Adrenal gland (tissue), 12 donors: ENCODE data around the gene LHPP. TPM values are rescaled to one million over a fixed set of nuclear protein-coding genes. Genes with fewer than 3 reads are reported as not detected.

Source experiments
- DNase-seq, 7 donors: peaks; one replicate each; pipeline ENCODE4 v3.0.0-alpha.2; 2019 to 2020
- H3K27ac ChIP-seq, 5 donors: fragments of 200-600 bp; sonication (generic) in 4 of 5; 1 replicate in 3 of 5; 2 replicates in 2 of 5; pipeline versions ENCODE4 v1.5.1 to v1.8.0; 2016 to 2020; ENCODE audit warnings: mild to moderate bottlenecking in 1 of 5
- H3K27me3 ChIP-seq: fragments of 200-600 bp; 2 replicates; pipeline ENCODE4 v1.8.0; 2021
- H3K36me3 ChIP-seq, 2 donors: fragments of 200-600 bp; replicated peaks in 1 of 2; 1 replicate in 1 of 2; 2 replicates in 1 of 2; pipeline versions ENCODE4 v1.5.1 to v1.8.0; 2018 to 2022
- H3K4me1 ChIP-seq, 2 donors: fragments of 200-600 bp; replicated peaks in 1 of 2; 1 replicate in 1 of 2; 2 replicates in 1 of 2; pipeline versions ENCODE4 v1.5.1 to v1.8.0; 2018 to 2021
- H3K4me3 ChIP-seq, 4 donors: fragments of 200-600 bp; sonication (generic) in 3 of 4; one replicate each; pipeline ENCODE4 v1.5.1; 2016 to 2018
- H3K9me3 ChIP-seq, 3 donors: fragments of 200-600 bp; sonication (generic) in 1 of 3; replicated peaks in 1 of 3; 1 replicate in 2 of 3; 2 replicates in 1 of 3; pipeline versions ENCODE4 v1.5.1 to v1.8.0; 2016 to 2021
- CTCF ChIP-seq, 6 experiments: fragments of 450-650 bp in 4 of 6; fragments of 200-600 bp in 2 of 6; sonication (generic) in 1 of 6; IDR thresholded peaks; 1 replicate in 5 of 6; 2 replicates in 1 of 6; pipeline versions ENCODE4 v1.5.1 to v1.8.0; 2016 to 2021; ENCODE audit warnings: antibody characterized with exemption in 6 of 6, mild to moderate bottlenecking in 2 of 6, moderate library complexity in 1 of 6
- POLR2A ChIP-seq, 2 donors: fragments of 450-650 bp; IDR thresholded peaks; one replicate each; pipeline ENCODE4 v1.6.1; 2017; ENCODE audit warnings: antibody characterized with exemption in 2 of 2, mild to moderate bottlenecking in 2 of 2, moderate library complexity in 1 of 2
- WGBS, 4 donors: extraction: QIAGEN DNeasy Blood & Tissue Kit in 2 of 4; methylation state at CpG; one replicate each; pipeline versions ENCODE4 v1.1.5 to v1.1.7; 2013 to 2017; 5-methylcytosine and 5-hydroxymethylcytosine counted together
- intact Hi-C, 2 donors: fragments of 100-400 bp; cut with DNase I; formaldehyde crosslinking; loops; one replicate each; pipeline versions ENCODE4 v1.14.1 to v1.15.0; 2022 to 2023
- polyA plus RNA-seq, 3 donors: library from polyadenylated mRNA; stranded (reverse); fragments of 200-250 nt in 2 of 3; fragments of 350-450 nt in 1 of 3; fragmentation: Illumina TruSeq in 1 of 3; extraction: RNeasy Lipid Tissue Mini Kit (QIAGEN cat#74804) in 1 of 3; gene quantifications; one replicate each; pipeline ENCODE4 v1.2.3, GENCODE V29; 2013 to 2014
- total RNA-seq, 9 donors: library from RNA; depleted of rRNA in 4 of 9; stranded (reverse); fragments of >200 nt in 4 of 9; fragments of 120-200 nt in 1 of 9; fragmentation: NEBNext Ultra II Directional in 1 of 9; extraction: Animal tissue kit (Norgen Biotek cat#: 25700) in 1 of 9; gene quantifications; one replicate each; pipeline versions ENCODE4 v1.1.0 to v1.2.4, GENCODE V29; 2013 to 2023
- donor health status: healthy with polysubstance abuse.
- donor health status: Bipolar disorder and iron deficiency.
- donor health status: DM: yes; HTN: yes; CAD: no.
- donor health status: DM: no; HTN: no; CAD: no.
- donor health status: DM: no; HTN: no; CAD: no.
- donor health status: DM: yes; HTN: yes; CAD: no.

Gene LHPP
- total and polyA plus RNA-seq, 12 donors, result 10.5 to 70.1 (median 43.4) TPM

DNA sequence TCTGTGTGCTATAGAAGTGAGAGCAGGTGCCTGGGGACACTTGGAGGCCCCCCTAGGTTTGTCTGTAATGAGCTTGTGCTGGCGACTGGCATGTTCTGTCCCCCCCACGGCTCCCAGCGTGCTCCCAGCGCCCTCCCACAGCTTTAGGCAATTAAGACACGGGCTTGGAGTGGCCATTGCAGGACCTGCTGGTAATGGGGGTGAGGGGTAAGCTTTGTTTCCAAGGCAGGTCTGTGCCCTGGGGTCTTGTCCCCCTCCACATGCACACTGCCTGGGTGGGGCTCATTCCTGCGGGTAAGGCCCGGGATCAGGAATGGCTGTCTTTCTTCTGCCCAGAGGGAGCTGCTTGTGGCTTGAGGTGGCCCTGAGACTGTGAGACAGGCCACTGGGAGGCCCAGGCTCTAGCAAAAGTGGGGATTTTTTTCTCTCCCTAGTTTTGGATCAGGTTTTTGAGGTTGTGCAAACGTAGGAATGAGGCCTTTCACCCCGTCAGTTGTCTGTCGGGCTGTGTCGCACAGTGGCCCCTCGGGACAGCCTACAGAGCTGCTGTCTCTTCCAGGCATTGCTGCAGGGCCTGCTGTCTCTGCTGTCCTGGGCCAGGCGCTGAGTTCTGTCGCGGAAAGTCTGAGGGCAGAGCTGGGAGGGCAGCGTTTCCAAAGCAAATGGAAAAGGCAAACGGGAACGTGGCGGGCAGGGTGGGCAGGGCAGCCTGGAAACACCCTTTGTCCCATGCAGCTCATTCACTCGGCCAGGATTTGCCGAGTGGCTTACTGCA is 107.4 kb downstream of the LHPP start:
- 72 to 83% (median 75%) methylated on average over 19 to 21 of the region's 21 CpGs for WGBS, 4 donors
- TF ChIP-seq CTCF (IDR thresholded peaks at IDR 0.05) (no peak), POLR2A (IDR thresholded peaks at IDR 0.05) (no peak)
- no peak for DNase-seq

DNA sequence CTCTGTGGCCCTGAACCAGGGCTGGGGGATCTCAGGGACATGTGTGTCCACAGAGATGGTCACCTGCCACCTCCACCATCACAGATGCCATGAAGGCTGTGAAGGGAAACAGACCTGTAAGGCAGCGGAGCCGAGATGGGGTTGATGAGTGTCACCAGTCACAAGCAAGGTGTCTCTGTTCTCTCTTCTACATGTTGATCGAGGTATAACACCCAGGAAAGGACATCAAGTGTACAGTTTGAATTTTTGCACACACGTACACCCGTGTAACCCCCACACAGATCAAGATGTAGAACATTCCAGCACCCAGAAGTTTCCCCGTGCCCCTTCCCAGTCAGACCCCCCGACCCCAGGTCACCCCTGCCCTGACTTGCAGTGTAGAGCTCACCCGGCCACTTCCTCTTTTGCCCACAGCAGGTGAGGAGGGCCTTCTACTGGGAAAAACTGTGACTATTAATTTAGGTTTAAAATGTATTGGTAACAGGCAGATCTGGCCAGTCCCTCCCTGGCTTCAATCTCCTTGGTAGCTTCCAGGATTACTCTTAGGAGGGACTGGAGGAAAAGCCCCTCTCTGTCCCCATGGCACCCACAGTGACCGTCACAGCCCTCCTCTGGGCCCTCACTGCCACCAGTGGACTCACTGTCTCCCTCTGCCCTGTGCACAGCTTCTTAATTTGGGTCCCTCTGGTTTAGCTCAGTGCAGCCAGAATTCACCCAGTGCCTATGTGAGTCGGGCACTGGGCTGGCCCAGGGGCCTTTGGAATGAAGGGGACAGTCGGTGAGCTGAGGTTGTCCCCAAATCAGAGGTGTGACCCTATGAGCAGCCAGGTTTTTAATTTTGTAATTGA is 108.2 kb downstream of the LHPP start:
- Histone ChIP-seq H3K4me3 (no peak overlapping the region), H3K9me3 (no peaks in the 10 kb centered on the region), H3K27me3 (no peaks in the 10 kb centered on the region), H3K27ac (no peak overlapping the region), H3K36me3 (no peaks in the 10 kb centered on the region), H3K4me1 (peaks cover 0 to 6% of the 10 kb centered on the region in 2 donors)
- DNase-seq, result no peak
- intact Hi-C loops, result no loop called here
- TF ChIP-seq POLR2A (IDR thresholded peaks at IDR 0.05), result no peak
- no peak for TF ChIP-seq CTCF (IDR thresholded peaks at IDR 0.05)
- 74 to 80% (median 76%) methylated on average over 11 of the region's 11 CpGs for WGBS, 4 donors

More for the DNA sequence above, 107.4 kb downstream of the LHPP start:
- H3K9me3 ChIP-seq, result no peaks in the 10 kb centered on the region
- H3K27me3 ChIP-seq, result no peaks in the 10 kb centered on the region
- no peak overlapping the region for H3K4me3 ChIP-seq
- intact Hi-C loops, result no loop called here
- H3K27ac ChIP-seq, result no peak overlapping the region
- H3K4me1 ChIP-seq, result peaks cover 0 to 6% of the 10 kb centered on the region in 2 donors
- H3K36me3 ChIP-seq, result no peaks in the 10 kb centered on the region

DNA sequence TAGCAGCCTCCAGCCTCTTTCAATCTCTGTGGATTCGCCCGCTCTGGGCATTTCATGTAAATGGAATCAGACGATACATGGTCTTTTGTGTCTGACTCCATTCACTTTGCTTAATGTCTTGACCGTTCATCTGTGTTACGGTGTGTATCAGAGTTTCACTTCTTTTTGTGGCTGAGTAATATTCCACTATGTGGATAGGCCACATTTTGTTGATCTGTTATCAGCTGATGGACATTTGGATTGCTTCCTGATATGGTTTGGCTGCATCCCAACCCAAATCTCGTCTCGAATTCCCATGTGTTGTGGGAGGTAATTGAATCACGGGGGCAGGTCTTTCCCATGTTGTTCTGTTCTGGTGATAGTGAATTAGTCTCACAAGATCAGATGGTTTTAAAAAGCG is 109.0 kb downstream of the LHPP start:
- DNase-seq, result no peak
- Histone ChIP-seq H3K4me3 (no peak overlapping the region), H3K36me3 (no peaks in the 10 kb centered on the region), H3K27ac (no peak overlapping the region), H3K27me3 (no peaks in the 10 kb centered on the region), H3K4me1 (peaks cover 0 to 2% of the 10 kb centered on the region in 2 donors), H3K9me3 (no peaks in the 10 kb centered on the region)
- intact Hi-C loops, result no loop called here
- TF ChIP-seq CTCF (IDR thresholded peaks at IDR 0.05), result no peak
- no peak for TF ChIP-seq POLR2A (IDR thresholded peaks at IDR 0.05)
- WGBS, 4 donors, result 81 to 86% (median 84%) methylated on average over 9 of the region's 9 CpGs

- intact Hi-C loops, result no loop called here
- Histone ChIP-seq H3K4me3 (no peak overlapping the region), H3K27ac (no peak overlapping the region), H3K4me1 (no peaks in the 10 kb centered on the region), H3K36me3 (no peaks in the 10 kb centered on the region), H3K9me3 (no peaks in the 10 kb centered on the region), H3K27me3 (no peaks in the 10 kb centered on the region)
- no peak for TF ChIP-seq CTCF (IDR thresholded peaks at IDR 0.05)
- no peak for TF ChIP-seq POLR2A (IDR thresholded peaks at IDR 0.05)
- 86 to 90% (median 88%) methylated on average over 11 of the region's 11 CpGs for WGBS, 4 donors
- DNase-seq, result no peak
These were observed 111.1 kb downstream of the LHPP start for GRCh38 chr10:124572751-124573150.
